Suppressor macrophage (primary cell): ENCODE data around the gene KRTAP4-16.
"Not testable (repeated sequence)": the region's sequence is repeated elsewhere in the genome, so short reads cannot be mapped to it uniquely, and the experiment has no call there.

ENCODE experiments used
- DNase-seq, 4 experiments: peaks; one replicate each; pipeline ENCODE4 v3.0.0-alpha.2; 2020 to 2022

The KRTAP4-16 gene

DNA sequence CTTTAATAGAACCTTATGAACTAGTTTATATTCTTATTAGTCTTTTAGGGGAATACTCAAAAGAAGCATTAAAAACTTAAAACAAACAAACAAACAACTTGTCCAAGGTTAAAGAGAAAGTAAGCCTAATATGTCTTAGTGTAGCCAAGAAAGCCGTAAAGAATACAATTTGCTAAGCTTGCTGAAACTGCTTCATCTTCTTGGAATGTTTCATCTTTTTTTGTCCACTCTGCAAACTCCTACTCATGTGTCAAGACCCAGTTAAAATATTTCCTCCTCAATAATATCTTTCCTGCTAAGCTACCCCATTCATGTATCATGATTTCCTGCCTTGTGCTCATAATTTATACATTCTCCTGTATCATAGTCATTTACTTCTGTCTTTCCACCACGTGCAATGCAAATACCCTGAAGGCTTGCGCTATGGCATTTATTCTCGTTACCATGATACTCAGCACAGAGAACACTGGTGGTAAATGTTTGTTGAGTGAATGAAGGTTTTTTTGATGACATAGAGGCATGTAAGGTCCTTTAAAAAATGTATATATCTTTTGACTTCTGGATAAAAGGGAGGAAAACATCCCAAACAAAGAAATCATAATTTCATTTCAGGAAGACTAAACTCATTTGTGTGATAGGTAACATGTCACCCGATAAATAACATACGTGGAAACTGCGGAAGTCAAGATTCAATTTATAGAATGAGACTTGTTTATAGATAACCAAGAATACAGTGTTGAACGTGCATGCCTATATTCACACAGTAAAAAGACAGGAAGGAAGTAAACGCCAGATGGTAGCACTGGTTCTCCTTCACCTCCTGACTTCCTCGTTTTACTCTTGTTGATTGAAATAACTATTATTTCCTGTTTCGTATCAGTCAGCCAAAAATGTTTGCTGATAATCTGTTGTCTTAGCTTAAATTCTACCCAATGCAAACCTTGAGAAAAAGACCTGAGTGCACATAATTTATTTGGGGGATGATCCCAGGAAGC lies 18.0 kb upstream of the KRTAP4-16 start:
- peak in 3 of 4 experiments; percentile 14 to 52 (median 48) for DNase-seq

DNA sequence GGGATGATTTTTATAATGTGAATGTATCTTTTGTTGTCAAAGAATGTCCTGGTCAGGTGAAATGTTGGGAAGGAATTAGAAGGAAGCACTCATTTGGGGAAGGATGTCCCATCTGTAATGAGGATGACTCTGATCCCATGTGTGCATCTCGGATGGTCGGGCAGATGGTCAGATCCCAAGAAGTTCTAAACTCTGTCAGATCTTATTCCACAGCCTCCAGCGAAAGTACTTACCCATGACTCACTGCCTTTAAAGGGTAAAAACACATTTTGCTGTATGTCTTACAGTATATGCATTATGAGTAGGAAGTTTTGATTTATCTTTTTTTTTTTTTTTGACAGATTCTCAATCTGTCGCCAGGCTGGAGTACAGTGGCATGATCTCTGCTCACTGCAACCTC lies 16.7 kb upstream of the KRTAP4-16 start:
- DNase-seq = no peak

DNA sequence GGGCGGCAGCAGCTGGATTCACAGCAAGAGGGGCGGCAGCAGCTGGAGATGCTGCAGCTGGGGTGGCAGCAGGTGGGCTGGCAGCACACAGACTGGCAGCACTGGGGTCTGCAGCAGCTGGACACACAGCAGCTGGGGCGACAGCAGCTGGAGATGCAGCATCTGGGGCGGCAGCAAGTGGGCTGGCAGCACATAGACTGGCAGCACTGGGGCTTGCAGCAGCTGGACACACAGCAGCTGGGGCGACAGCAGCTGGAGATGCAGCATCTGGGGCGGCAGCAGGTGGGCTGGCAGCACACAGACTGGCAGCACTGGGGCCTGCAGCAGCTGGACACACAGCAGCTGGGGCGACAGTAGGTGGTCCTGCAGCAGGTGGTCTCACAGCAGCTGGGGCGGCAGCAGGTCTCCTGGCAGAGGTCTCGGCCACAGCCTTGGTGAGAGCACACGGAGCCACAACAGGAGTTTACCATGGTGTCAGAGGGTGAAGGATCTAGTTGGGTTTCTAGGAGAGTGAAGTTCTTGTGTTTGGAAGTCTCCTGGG lies 15.9 kb upstream of the KRTAP4-16 start, which contains the start of gene KRTAP4-11:
TSS of gene KRTAP4-11 (minus strand) at position 528 of the 541 bp plus-strand sequence. CDS start at position 470, 58 bp downstream.
- DNase-seq = not testable (repeated sequence)

DNA sequence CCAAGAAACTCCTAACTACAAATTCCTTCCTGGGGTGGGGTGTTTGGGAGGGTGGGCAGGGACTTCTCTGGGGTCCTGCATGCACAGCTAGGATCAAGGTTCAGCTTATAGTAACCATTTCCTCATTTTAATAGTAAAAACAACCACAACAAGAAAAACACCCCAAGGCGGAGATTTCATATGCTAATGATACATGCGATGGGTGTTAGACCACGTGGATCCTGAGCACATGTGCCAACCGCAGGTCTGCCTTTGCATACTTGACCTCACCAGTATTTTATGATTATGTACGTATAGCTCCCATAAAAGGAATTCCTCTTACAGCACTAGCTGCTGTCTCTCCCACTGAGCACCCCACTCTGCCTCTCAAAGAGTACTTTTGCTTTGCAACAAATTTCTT lies 14.3 kb upstream of the KRTAP4-16 start:
- DNase-seq = peak; percentile 17 to 59 (median 54)

DNA sequence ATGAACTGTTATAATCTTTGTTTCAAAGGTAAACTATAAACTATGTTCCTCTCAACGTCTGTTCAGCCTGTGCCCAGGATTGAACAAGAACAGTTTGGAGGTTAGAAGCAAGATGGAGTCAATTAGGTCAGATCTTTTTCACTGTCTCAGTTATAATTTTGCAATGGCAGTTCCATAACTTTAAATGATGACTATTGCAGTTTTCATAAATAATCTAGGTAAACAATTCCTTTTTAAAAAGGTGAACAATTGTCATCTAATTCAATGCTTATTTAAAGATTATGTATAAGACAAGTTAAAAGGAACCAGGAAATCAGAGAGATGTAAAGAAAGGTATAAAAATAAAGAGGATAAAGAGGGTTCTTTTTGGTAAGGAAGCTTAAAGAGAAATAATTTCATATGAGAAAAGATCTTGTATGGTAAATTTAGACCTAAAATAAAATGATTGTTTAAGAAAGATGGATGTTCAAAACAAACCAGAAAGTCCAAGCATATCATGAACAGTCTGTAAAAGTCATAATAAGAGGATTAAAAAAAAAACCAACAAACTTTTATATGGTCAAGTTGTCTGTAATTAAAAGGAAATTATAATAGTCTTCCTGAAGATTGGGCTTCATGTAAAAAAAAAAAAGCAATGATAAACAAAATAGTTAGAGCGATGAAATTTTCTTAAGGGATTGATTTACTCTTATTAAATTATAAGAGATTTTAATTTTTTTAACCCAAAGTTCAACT lies 9.3 kb upstream of the KRTAP4-16 start:
- DNase-seq = no peak

DNA sequence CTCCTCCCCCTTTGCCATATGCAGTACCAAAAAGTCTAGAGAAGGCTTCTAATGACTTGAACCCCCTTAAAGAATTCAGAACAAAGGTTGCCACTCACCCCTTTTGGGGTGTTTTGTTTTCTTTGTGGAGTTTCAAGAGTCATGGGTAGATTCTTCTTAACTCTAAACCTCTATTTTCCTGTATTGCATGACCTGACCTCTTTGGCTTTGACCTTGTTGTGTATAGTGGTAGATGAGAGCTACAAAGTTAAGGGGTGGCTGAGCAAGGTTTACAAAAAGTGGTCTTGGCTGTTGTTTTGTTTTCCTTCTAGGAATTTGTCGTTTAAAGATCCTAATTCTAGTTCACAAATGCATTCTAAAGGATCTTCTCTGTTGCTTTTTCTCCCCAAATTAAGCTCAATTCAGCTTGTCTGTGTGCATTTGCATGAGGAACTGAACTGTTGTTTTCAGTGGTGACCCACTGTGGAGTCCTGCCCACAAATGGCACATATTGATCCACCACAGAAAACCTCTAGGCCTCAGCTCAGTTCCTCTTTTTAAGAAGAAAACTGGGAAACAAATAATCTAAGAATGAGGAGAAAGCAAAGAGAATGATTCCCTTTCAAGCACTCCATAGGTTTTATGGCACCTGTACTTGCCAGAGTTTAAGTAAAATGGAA lies 6.8 kb upstream of the KRTAP4-16 start:
- DNase-seq = not testable (repeated sequence)

DNA sequence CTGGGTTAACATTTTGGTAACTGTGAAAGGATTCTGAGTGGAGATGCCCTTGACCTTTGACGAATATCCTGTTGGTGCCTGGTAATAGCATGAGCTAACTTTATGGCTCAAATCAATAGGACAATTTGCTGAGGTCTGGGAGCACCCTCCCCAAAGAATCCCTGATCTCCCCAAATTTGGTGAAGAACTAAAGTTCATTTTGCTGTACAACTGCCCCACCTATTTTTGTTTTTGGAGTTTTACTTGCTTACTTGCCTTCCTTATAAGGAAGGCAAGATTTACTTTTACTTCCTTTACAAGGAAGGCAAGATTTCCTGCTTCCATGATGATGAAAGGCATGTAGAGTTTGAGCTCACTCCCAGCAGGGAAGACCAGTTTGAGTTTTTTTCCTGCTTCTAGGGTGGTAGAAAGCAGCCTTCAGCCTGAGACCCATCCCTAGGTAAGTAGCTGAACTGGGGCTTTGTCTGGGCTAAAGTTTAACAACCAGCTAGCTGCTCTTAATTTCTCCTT lies 6.0 kb upstream of the KRTAP4-16 start:
- peak in 2 of 4 experiments; percentile 8 to 34 for DNase-seq

DNA sequence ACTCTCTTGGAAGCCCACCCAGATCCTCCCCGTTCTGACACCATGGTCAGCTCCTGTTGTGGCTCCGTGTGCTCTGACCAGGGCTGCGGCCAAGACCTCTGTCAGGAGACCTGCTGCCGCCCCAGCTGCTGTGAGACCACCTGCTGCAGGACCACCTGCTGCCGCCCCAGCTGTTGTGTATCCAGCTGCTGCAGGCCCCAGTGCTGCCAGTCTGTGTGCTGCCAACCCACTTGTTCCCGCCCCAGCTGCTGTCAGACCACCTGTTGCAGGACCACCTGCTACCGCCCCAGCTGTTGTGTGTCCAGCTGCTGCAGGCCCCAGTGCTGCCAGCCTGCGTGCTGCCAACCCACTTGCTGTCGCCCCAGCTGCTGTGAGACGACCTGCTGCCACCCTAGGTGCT lies 3.3 kb upstream of the KRTAP4-16 start, which contains the start of gene KRTAP4-9:
TSS of gene KRTAP4-9 (plus strand) at position 43 of the 400 bp plus-strand sequence. CDS start at position 43, 0 bp downstream.
- not testable (repeated sequence) for DNase-seq

DNA sequence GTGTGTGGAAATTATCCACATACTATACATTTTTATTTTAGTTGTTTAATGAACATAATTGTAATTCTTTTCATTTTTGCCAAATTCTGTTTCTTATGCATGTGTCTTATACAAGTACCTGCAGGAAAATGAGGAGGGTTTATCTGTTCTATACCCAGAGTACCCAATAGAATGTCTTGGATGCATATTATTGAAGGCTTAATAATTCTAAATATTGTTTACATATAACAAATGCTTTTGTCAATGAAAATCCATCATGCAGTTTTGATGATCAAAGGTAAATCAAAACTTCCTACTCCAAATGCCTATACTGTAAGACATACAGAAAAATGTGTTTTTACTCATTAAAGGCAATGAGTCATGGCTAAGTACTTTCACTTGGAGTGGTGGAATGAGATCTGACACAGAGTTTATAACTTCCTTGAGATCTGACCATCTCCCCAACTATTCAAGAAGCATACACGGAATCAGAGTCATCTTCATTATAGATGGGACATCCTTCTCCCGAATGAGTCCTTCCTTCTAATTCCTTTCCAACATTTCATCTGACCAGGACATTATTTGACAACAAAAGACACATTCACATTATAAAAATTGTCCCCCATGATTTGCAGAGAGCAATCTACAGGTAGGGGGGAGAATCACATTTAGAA lies 2.5 kb upstream of the KRTAP4-16 start:
- DNase-seq = not testable (repeated sequence)

DNA sequence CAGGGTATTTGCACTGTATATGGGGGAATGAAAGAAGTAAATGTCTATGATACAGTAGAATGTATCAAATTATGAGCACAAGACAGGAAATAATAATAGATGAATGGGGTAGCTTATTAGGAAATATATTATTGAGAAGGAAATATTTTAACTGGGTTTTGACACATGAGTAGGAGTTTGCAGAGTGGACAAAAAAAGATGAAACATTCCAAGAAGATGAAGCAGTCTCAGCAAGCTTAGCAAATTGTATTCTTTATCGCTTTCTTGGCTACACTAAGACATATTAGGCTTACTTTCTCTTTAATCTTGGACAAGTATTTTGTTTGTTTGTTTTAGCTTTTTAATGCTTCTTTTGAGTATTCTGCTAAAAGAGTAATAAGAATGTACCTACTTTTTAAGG lies 1.9 kb upstream of the KRTAP4-16 start:
- no peak for DNase-seq

DNA sequence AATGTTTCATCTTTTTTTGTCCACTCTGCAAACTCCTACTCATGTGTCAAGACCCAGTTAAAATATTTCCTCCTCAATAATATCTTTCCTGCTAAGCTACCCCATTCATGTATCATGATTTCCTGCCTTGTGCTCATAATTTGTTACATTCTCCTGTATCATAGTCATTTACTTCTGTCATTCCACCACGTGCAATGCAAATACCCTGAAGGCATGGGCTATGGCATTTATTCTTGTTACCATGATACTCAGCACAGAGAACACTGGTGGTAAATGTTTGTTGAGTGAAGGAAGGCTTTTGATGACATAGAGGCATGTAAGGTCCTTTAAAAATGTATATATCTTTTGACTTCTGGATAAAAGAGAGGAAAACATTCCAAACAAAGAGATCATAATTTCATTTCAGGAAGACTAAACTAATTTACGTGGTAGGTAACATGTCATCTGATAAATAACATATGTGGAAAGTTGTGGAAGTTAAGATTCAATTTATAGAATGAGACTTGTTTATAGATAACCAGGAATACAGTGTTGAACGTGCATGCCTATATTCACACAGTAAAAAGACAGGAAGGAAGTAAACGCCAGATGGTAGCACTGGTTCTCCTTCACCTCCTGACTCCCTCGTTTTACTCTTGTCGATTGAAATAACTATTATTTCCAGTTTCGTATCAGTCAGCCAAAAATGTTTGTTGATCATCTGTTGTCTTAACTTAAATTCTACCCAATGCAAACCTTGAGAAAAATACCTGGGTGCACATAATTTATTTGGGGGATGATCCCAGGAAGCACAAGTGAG lies 2.1 kb downstream of the KRTAP4-16 start:
- peak in 1 of 4 experiments; percentile 3 for DNase-seq

DNA sequence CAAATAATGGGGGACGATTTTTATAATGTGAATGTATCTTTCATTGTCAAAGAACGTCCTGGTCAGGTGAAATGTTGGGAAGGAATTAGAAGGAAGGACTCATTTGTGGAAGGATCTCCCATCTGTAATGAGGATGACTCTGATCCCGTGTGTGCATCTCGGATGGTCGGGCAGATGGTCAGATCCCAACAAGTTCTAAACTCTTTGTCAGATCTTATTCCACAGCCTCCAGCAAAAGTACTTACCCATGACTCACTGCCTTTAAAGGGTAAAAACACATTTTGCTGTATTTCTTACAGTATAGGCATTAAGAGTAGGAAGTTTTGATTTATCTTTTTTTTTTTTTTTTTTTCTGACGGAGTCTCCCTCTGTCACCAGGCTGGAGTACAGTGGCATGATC lies 3.5 kb downstream of the KRTAP4-16 start:
- no peak for DNase-seq

DNA sequence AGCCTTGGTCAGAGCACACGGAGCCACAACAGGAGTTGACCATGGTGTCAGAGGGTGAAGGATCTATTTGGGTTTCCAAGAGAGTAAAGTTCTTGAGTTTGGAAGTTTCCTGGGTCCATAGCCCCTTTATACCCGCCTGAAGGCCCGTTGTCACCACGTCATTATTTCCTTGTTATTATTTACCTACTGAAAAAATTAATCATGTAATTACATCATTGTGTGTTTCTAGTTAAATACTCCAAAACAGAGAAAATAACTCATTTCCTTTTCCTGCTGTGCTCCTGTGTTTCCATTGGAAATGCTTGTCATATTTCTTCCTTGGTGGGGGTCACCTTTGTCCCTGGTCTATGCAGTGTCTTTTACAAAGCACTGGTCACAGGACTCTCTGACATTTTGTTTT lies 4.0 kb downstream of the KRTAP4-16 start, which contains the start of gene KRTAP4-8:
TSS of gene KRTAP4-8 (minus strand) at position 101 of the 400 bp plus-strand sequence. CDS start at position 43, 58 bp downstream.
- no peak for DNase-seq

DNA sequence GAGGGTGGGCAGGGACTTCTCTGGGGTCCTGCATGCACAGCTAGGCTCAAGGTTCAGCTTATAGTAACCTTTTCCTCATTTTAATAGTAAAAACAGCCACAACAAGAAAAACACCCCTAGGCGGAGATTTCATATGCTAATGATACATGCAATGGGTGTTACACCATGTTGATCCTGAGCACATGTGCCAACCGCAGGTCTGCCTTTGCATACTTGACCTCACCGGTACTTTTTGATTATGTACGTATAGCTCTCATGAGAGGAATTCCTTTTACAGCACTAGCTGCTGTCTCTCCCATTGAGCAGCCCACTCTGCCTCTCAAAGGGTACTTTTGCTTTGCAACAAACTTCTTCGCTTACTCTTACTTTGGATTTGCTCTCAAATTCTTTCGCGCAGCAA lies 6.0 kb downstream of the KRTAP4-16 start:
- DNase-seq = no peak

DNA sequence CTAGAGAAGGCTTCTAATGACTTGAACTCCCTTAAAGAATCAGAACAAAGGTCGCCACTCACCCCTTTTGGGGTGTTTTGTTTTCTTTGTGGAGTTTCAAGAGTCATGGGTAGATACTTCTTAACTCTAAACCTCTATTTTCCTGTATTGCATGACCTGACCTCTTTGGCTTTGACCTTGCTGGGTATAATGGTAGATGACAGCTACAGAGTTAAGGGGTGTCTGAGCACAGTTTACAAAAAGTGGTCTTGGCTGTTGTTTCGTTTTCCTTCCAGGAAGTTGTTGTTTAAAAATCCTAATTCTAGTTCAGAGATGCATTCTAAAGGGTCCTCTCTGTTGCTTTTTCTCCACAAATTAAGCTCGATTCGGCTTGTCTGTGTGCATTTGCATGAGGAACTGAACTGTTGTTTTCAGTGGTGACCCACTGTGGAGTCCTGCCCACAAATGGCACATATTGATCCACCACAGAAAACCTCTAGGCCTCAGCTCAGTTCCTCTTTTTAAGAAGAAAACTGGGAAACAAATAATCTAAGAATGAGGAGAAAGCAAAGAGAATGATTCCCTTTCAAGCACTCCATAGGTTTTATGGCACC lies 13.2 kb downstream of the KRTAP4-16 start:
- not testable (repeated sequence) for DNase-seq

DNA sequence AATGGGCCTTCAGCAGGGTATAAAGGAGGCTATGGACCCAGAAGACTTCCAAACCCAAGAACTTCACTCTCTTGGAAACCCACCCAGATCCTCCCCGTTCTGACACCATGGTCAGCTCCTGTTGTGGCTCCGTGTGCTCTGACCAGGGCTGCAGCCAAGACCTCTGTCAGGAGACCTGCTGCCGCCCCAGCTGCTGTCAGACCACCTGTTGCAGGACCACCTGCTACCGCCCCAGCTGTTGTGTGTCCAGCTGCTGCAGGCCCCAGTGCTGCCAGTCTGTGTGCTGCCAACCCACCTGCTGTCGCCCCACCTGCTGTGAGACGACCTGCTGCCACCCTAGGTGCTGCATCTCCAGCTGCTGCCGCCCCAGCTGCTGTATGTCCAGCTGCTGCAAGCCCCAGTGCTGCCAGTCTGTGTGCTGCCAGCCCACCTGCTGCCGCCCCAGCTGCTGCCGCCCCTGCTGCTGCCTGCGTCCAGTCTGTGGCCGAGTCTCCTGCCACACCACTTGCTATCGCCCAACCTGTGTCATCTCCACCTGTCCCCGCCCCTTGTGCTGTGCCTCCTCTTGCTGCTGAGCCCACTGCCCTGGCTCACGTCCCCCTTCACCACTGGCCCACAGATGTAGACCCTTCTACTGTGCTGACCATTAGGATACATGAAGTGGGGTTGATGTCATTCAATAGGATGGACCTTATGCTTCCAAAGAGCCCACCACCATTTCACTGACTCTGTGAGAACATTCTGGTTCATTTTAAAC lies 17.7 kb downstream of the KRTAP4-16 start, which contains the start of gene KRTAP4-7:
TSS of gene KRTAP4-7 (plus strand) at position 51 of the 757 bp plus-strand sequence. CDS start at position 108, 57 bp downstream.
- DNase-seq = not testable (repeated sequence)

DNA sequence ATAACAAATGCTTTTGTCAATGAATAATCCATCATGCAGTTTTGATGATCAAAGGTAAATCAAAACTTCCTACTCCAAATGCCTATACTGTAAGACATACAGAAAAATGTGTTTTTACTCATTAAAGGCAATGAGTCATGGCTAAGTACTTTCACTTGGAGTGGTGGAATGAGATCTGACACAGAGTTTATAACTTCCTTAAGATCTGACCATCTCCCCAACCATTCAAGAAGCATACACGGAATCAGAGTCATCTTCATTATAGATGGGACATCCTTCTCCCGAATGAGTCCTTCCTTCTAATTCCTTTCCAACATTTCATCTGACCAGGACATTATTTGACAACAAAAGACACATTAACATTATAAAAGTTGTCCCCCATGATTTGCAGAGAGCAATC lies 18.6 kb downstream of the KRTAP4-16 start:
- DNase-seq = not testable (repeated sequence)

DNA sequence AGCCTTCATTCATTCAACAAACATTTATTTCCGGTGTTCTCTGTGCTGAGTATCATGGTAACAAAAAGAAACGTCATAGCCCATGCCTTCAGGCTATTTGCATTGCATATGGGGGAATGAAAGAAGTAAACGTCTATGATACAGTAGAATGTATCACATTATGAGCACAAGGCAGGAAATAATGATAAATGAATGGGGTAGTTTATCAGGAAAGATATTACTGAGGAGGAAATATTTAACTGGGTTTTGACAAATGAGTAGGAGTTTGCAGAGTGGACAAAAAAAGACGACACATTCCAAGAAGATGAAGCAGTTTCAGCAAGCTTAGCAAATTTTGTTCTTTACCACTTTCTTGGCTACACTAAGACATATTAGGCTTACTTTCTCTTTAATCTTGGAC lies 19.4 kb downstream of the KRTAP4-16 start:
- no peak for DNase-seq

DNA sequence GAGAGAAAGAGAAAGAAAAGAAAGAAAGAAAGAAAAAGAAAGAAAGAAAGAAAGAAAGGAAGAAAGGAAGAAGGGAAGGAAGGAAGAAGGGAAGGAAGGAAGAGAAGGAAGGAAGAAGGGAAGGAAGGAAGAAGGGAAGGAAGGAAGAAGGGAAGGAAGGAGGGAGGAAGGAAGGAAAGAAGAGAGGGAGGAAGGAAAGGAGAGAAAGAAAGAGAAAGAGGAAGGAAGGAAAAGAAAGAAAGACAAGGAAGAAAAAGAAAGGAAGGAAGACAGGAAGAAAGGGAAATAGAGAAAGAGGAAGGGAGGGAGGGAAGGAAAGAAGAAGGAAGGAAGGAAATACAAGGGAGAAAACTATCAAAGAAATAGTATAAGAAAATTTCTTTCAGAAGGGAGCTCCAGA lies 25.2 kb downstream of the KRTAP4-16 start:
- no peak for DNase-seq
